Measurements from ENCODE around the gene UFC1.

The UFC1 gene

DNA sequence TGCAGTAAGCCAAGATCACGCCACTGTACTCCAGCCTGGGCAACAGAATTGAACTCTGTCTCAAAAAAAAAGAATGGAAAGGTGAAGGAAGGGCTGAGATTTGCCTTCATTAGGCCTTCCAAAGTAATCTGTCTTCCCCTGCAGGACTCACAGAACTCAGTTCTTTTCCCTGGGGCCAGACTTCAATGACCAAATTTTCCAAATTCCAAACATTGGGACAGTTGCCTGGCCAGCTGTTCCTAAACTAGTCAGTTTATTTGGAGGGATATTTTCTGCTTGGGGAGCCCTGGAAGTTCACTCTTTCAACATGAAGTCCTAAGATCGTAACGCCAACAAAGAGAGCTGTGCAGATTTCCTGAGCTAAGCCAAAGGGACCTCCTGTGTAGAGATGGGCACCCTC lies 15.9 kb upstream of the UFC1 start:
- DNase-seq = no peak

DNA sequence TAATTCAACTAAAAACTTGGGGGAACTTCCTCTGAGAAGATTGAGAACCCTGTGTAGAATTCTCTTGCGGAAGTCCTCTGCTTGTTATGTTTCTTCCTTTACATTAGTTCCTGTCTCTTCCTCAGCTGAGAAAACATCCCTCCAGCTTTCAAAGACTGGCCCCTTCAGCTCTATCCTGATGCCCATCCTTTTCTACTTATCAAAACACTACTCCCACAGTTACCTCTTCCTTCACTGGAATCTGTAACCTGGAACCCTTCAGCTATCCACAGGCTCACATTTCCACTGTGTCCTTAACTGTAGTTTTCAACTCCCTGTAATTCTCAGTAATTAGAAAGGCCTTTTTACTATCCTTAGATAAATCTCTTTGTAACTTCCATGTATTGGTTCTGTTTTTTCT lies 15.3 kb upstream of the UFC1 start:
- DNase-seq = no peak

DNA sequence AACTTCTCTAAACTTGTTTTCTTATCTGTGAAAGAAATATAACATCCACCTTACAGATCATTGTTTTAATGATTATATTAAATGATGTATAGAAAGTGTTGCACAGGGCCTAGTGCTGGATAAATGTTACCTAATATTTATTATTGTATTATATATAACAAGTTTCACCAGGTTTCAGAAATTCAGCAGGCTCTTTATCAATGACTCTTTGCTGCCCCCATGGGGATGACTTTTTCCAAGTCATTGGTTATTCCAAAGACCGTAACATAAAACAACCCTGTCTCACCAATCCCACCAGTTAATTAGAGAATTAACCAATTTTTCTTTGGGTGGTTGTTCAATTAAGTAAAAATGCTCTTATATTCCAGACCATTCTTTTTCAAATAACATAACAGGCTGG lies 14.0 kb upstream of the UFC1 start:
- peak; percentile 27 for DNase-seq

DNA sequence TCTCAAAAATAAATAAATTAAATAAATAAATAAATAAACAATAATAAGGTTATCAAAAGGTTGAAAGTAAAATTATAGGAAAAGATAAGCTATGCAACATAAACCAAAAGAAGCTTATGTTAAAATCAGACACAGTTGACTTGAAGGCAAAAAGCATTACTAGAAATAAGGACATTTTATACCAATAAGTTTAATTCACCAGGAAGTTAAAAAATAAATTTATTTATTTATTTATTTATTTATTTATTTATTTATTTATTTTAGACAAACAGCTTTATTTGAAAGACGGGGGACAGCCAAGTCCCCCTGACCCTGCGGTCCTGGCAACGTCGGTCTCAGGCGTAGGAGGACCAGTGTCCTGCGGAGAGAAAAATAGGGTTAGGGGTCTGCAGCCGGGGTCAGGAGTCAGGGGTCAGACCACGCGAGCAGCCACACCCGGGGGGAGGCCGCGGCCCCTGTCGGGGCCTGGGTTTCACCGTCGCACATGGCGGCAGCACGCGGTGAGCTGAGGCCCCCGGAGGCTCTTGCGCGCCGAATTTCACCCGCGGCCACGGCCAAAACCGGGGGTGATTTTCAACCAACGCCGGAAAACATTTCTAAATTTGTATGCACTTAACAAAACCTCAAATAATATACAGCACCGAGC lies 12.9 kb upstream of the UFC1 start:
- no peak for DNase-seq

DNA sequence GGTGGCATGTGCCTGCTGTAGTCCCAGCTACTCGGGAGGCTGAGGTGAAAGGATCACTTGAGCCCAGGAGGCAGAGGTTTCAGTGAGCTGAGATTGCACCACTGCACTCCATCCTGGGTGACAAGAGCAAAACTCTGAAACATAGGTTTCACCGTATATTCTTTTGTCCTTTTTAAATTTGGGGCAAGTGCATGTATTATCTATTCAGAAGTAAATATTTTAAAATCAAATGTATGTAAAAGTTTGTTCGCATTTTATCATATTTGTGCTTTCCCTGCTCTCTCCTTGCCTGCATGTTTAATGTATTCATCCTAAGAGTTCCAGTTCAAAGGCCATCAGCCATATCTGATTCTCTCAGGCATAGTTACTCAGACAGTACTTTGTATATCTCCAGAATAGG lies 7.9 kb upstream of the UFC1 start:
- no peak for DNase-seq

DNA sequence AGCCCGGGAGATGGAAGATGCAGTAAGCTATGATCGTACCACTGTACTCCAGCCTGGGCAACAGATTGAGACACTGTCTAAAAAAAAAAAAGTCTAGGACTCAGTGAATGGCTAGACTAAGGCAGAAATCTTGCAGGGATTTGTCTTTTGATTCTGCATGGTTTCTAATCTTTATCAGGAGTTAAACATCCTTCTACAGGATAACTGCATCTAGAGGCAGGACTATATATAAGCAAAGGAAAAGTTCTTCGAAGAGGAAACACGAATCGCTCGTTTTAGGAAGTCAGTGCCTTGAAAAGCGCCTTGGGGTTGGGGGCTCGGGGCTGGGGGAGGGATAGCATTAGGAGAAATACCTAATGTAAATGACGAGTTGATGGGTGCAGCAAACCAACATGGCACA lies 602 bp upstream of the UFC1 start:
- no peak for DNase-seq

DNA sequence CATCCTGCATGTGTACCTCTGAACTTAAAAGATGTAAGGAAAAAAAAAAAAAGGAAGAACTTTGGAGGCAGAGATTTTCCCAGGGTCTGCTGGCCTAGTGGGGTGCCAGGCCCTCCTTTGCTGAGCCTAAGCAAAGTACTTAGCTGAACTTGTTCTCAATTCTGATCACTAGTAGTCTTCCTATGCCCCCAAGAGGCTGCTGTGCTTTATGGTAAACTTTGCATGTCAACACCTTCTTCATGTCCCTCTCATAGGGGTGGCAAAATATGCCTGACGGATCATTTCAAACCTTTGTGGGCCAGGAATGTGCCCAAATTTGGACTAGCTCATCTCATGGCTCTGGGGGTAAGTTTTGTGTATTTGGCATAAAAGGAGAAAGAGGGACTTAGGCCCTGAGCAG lies 4.1 kb downstream of the UFC1 start:
- no peak for DNase-seq

DNA sequence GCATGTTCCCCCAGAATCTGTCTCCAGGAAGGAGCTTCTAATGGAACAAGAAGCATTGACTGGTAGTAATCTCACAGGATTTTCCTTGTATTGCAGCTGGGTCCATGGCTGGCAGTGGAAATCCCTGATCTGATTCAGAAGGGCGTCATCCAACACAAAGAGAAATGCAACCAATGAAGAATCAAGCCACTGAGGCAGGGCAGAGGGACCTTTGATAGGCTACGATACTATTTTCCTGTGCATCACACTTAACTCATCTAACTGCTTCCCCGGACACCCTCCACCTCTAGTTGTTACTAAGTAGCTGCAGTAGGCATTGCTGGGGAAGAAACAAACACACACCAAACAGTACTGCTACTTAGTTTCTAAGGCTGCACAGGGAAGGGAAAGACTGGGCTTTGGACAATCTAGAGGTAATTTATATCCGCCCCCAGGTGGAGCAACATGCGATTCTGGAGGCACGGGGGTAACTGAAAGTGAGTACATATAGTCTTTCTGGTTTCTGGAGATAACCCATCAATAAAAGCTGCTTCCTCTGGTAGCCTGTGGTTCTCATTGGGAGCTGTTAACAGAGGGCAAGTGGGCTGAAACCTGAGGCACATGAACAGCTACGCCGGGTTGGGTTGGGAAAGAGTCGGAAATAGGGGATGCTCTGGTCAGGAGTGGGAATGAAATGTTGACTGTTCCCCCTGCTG lies 4.7 kb downstream of the UFC1 start:
- DNase-seq = no peak

DNA sequence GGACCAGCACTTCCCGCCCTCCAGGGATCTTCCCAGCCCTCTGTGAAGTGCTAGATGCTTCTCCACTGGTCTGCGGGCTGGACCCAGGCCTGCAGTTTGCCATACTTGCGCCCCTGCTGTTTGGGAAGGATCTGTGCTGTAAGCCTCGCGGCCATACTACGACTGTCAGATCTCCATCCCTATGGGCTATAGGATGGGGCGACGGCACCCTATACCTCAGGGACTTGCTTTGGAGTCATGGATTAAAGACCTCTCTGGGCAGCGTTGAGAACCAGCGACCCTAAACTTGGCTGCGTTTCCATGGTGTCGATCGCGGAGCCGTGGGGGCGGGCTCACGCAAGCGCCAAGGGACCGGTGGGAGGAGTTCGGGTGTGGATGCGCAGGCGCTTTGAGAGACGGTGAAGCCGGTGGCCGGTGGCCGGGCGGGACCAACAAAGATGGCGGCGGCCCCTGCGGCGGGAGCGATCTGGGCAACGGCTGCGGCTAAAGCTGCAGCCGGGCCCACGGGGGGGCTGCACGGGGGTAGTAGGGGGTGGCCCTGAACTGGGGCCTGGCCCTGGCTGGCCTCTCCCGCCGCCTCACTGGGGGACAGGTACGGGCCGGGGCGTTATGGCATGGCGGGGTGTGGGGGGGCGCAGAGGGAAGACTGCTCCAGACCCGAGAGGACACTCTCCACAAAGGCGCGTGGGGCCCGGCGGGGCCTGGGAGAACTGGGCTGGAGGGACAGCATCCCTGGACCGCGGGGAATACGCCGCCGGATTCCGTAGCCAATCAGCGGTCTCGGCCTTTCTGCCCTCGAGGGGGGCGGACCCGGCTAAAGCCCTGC lies 5.5 kb downstream of the UFC1 start, which contains the start of gene USP21:
Gene USP21, plus strand, starts transcription at position 414 of the 826 bp plus-strand sequence. CDS start 1,141 bp downstream, outside the sequence.
- DNase-seq = peak; percentile 97

DNA sequence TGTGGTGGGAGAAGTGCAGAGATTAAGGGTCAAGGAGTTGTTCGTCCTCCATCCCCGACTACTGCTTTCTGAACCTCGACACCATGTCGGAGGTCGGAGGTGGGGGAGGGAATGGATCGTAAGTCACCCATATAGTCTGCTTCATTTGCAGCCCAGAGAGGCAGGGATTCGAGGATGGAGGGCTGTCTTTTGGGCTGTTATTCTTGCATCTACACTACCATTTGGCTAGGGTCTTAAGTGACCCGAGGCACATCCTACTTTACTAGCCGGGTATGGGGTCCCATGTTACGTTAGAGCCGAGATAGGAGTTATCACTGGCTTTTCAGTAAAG lies 6.1 kb downstream of the UFC1 start:
- peak; percentile 51 for DNase-seq

DNA sequence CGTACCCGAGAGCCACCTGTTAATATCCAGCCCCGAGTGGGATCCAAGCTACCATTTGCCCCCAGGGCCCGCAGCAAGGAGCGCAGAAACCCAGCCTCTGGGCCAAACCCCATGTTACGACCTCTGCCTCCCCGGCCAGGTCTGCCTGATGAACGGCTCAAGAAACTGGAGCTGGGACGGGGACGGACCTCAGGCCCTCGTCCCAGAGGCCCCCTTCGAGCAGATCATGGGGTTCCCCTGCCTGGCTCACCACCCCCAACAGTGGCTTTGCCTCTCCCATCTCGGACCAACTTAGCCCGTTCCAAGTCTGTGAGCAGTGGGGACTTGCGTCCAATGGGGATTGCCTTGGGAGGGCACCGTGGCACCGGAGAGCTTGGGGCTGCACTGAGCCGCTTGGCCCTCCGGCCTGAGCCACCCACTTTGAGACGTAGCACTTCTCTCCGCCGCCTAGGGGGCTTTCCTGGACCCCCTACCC lies 6.9 kb downstream of the UFC1 start:
- no peak for DNase-seq

DNA sequence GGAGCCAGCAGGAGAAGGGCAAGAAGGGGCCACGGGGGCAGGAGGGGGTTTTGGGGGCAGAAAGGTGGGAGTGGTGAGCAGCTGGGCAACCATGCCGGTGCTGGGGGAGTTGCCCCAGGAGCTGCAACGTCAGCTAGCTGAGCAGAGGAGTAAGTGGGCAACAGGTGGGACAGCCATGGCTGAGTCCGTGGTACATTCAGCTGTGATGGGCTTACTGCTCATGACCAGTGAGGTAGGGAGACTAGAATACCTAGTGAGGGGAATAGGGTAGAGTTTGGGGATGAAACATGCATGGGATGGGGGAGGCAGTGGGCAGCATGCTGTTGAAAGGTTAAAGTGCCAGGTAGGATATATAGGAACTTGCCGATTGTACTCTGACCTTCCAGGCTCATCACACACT lies 7.9 kb downstream of the UFC1 start:
- no peak for DNase-seq

DNA sequence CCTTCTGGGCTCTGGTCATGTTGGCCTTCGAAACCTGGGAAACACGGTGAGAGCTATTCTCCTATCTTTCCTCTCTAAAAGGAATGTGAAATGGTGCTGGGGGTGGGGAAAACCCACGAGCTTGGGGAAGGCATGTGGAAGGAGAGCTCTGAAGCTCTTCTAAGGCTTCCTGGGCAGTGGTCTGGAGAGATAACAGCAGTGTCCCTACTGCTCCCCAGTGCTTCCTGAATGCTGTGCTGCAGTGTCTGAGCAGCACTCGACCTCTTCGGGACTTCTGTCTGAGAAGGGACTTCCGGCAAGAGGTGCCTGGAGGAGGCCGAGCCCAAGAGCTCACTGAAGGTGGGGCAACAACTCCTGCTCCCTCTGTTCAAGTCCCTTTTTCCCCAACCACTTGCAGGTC lies 8.3 kb downstream of the UFC1 start:
- no peak for DNase-seq

DNA sequence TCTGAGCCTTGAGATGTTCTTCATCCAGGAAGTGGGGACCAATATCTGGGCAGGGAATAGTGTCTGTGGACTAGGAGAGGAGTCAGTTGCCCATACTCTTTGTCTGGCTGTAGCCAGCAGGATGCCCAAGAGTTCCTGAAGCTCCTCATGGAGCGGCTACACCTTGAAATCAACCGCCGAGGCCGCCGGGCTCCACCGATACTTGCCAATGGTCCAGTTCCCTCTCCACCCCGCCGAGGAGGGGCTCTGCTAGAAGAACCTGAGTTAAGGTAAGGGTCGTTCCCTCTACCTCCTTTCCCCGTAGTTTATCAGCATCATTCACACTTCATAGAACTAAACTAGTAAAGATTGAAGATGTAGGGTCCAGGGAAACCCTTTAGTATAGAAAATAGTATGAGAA lies 9.0 kb downstream of the UFC1 start:
- DNase-seq = no peak

DNA sequence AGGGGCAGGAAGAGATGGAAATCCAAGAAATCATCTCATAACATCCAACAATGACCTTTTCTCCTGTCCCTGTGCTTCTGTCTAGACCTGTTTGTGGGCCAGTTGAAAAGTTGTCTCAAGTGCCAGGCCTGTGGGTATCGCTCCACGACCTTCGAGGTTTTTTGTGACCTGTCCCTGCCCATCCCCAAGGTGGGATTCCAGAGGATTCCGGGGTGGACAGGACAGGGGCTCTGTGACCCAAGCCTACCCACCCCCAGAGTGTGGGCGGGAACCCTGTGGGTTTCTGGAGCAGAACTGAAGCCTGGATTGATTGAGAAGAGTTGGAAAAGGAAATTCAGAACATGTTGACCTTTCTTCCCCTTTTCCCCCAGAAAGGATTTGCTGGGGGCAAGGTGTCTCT lies 10.0 kb downstream of the UFC1 start:
- DNase-seq = no peak

DNA sequence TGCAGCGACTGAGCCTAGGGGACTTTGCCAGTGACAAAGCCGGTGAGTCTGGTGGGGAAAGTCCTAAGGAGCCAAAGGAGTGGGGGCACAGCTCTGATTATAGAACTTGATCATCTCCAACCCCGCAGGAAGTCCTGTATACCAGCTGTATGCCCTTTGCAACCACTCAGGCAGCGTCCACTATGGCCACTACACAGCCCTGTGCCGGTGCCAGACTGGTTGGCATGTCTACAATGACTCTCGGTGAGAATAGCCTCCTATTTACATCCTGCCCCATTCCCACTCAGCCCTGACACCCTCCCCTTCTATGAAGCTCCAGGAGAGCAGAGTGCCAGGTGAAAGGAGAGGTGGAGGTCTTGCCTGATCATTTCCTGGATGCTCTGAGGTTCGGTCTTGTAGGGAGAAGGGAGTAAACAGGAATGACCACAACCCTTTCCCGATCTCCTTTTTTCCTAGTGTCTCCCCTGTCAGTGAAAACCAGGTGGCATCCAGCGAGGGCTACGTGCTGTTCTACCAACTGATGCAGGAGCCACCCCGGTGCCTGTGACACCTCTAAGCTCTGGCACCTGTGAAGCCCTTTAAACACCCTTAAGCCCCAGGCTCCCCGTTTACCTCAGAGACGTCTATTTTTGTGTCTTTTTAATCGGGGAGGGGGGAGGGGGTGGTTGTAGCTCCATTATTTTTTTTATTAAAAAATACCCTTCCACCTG lies 11.3 kb downstream of the UFC1 start:
- DNase-seq = no peak

DNA sequence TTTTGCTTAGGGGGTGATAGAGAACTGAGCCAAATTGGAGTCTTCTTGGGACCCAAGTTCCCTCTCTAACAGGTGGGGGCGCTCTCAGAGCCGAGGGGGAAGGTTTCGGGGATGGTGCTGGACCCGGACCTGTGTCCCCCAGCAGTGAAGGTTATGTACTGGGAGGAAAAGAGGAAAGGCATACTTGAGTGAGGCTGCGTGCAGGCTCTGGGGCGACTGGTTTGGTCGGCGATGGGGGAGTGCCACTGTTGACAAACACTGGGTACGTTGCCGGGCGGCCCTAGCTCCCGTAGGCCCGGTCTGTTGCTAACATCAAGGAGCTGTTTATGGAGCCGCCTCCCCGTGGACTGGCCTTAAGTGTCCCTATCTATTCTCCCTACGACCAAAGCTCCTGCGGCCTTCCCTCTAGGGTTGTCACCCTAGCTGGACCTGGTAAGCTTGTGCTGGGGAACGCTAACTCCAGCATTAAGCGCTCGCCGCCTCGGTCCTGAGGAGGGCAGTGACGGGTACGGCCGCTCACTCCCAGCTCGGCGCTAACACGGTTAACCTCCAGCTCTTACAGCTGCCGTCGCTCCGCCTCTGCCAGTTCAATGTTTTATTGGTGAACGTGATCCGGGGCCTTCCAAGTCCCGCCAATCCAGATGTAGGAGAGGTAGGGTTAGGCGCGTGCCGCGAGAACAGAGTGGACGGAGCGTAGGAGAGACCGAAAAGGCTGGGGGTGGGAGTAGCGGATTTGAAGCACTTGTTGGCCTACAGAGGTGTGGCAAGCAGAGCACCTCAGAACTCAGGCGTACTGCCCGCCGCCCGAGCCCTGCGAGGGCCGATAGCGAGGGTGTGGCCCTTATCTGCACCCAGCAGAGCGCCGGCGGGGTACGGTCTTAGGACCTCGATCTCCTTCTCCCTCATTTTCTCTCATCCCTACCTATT lies 12.2 kb downstream of the UFC1 start, which contains the start of gene PPOX:
Gene PPOX, plus strand, starts transcription at position 685 of the 927 bp plus-strand sequence. CDS start 422 bp downstream, outside the sequence.
- peak; percentile 99 for DNase-seq

DNA sequence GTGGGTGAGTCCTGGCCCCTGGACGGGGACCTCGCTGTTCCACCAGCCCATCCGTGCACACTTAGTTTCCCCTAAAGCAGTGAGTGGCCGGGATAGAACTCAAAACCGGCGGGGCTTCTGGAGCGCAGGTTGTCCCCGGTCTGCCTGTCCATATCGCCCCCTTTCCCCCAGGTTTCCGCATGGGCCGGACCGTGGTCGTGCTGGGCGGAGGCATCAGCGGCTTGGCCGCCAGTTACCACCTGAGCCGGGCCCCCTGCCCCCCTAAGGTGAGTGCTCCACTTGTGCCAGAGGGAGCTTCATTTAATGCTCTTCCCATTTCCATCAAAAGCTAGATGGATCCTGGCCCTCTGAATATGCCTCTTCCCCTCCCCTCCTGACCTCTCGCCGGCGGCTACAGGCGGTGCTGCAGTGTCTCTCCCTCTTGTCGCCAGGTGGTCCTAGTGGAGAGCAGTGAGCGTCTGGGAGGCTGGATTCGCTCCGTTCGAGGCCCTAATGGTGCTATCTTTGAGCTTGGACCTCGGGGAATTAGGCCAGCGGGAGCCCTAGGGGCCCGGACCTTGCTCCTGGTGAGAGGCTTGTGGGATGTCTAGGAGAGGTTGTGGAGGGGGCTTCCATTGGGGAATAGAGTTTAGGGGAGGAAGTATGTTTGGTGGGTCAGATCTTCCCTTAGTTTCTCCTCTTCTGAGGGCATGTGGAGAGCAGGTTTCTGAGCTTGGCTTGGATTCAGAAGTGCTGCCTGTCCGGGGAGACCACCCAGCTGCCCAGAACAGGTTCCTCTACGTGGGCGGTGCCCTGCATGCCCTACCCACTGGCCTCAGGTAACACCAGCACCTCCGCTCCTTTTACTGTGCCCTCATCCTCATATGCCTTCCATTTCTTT lies 13.1 kb downstream of the UFC1 start:
- DNase-seq = no peak

DNA sequence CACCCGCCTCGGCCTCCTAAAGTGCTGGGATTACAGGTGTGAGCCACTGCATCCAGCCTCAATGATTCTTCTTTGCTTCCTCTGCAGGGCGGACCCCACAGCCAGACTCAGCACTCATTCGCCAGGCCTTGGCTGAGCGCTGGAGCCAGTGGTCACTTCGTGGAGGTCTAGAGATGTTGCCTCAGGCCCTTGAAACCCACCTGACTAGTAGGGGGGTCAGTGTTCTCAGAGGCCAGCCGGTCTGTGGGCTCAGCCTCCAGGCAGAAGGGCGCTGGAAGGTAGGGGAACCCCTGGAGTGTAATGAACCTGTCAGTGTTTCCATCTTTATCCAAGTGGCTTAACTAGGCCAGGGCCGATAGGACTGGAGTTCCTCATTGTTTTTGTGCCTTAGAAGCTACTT lies 15.1 kb downstream of the UFC1 start:
- DNase-seq = no peak

DNA sequence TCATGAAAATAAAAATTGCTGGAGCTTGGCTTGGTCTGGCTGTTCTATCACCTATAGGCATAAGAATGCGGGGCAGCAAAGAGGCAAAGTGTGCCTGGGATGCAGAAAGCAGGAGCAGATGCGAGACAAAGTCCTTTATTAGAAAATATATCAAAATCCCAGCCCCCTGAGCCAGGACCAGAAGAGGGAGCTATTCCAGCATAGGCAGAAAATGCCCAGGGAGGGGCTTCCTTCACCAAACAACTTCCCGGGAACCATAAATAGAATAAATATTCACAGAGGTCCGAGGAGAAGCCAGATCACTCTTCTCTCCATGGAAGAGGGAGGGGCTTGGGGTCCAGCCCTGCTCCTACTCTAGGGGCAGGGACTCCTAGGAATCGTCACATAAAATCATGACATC lies 17.4 kb downstream of the UFC1 start:
- DNase-seq = no peak

DNA sequence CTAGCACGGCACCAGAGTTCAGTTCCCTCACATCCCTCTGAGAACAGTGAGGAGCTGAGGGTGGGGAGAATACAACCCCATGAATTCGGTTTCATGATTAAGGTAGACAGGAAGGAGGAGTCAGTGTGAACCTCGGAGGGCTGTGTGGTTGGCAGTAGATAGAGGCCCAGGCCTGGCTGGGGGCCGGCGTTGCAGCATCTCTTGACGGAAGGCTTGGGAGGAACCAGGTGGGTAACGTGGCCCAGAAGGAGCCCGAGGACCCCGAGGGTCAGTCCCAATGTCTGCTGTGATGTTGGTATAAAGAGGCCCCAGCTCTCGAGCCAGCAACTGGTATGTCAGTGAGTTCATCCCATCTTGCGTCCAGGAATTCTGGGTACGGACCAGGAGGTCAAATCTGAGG lies 17.9 kb downstream of the UFC1 start:
- no peak for DNase-seq

Measured in midbrain (tissue), 1 donor.